B cell (primary cell): ENCODE measurements around the gene CAMK2D. TPM values are rescaled to one million over a fixed set of nuclear protein-coding genes. Genes with fewer than 3 reads are reported as not detected.

Experiments
- ATAC-seq: fragments of 200-7000 bp; cut with Tn5 transposase; one replicate; pipeline ENCODE4 v1.10.0; 2021; ENCODE audit warnings: low read depth, mild to moderate bottlenecking, moderate number of reproducible peaks, moderate library complexity
- CTCF ChIA-PET: fragments of 350-600 bp; sonication (Branson Sonifier 250); formaldehyde crosslinking; loops from one replicate; lab custom pipeline; 2021; ENCODE audit warnings: antibody characterized with exemption, inconsistent platforms; lab: Charles Lee
- POLR2A ChIA-PET: fragments of 350-600 bp; sonication (Branson Sonifier 250); formaldehyde crosslinking; loops from one replicate; lab custom pipeline; 2021; ENCODE audit warnings: antibody characterized with exemption; lab: Charles Lee
- DNase-seq: peaks from one replicate; pipeline ENCODE4 v3.0.0; 2013
- H2AFZ ChIP-seq: 2 replicates; pipeline ENCODE4 v1.6.1; 2012; ENCODE audit warnings: mild to moderate bottlenecking, low read depth, low read length; ENCODE audit not compliant: insufficient read depth, poor library complexity, severe bottlenecking
- H3K27ac ChIP-seq, 2 donors: 1 replicate in 1 of 2; 2 replicates in 1 of 2; pipeline ENCODE4 v1.5.1; 2012 to 2013; ENCODE audit warnings: low read length in 2 of 2, mild to moderate bottlenecking in 2 of 2, moderate library complexity in 1 of 2
- H3K27me3 ChIP-seq, 4 experiments: fragments of 200-600 bp in 1 of 4; sonication (generic) in 1 of 4; replicated peaks in 1 of 4; 1 replicate in 2 of 4; 2 replicates in 2 of 4; pipeline versions ENCODE4 v1.6.1 to v1.7.0; 2013 to 2016; ENCODE audit warnings: low read length in 3 of 4, mild to moderate bottlenecking in 2 of 4, mixed read lengths in 1 of 4, moderate library complexity in 1 of 4; ENCODE audit not compliant: insufficient read depth in 4 of 4, control insufficient read depth in 3 of 4; ENCODE audit errors: control extremely low read depth in 1 of 4
- H3K36me3 ChIP-seq, 2 experiments: replicated peaks in 1 of 2; 1 replicate in 1 of 2; 2 replicates in 1 of 2; pipeline versions ENCODE4 v1.6.1 to v1.7.1; 2013; ENCODE audit warnings: low read length in 1 of 2; ENCODE audit not compliant: insufficient read depth in 2 of 2, control insufficient read depth in 1 of 2; ENCODE audit errors: control extremely low read depth in 1 of 2, extremely low read depth in 1 of 2
- H3K4me1 ChIP-seq, 2 donors: fragments of 200-600 bp in 1 of 2; sonication (generic) in 1 of 2; 1 replicate in 1 of 2; 2 replicates in 1 of 2; pipeline versions ENCODE4 v1.5.1 to v1.6.1; 2013 to 2017; ENCODE audit warnings: low read length in 2 of 2; ENCODE audit not compliant: control insufficient read depth in 2 of 2, insufficient read depth in 2 of 2
- H3K4me2 ChIP-seq: replicated peaks from 2 replicates; pipeline ENCODE3; 2012; ENCODE audit warnings: mild to moderate bottlenecking, low read depth, low read length; ENCODE audit not compliant: poor library complexity, severe bottlenecking
- H3K4me3 ChIP-seq, 5 experiments: fragments of 200-600 bp in 1 of 5; sonication (generic) in 1 of 5; 1 replicate in 3 of 5; 2 replicates in 2 of 5; pipeline versions ENCODE4 v1.5.1 to v1.7.0; 2011 to 2016; ENCODE audit warnings: low read length in 4 of 5, mild to moderate bottlenecking in 4 of 5, low read depth in 2 of 5, control low read depth in 1 of 5, moderate library complexity in 1 of 5; ENCODE audit not compliant: insufficient read depth in 1 of 5; ENCODE audit errors: control extremely low read depth in 1 of 5, extremely low read depth in 1 of 5
- H3K79me2 ChIP-seq: fragments of 200-600 bp; sonication (generic); one replicate; pipeline ENCODE4 v1.6.0; 2016; ENCODE audit warnings: low read length; ENCODE audit not compliant: control insufficient read depth, insufficient read depth
- H3K9ac ChIP-seq: fragments of 200-600 bp; sonication (generic); 2 replicates; pipeline ENCODE4 v1.6.1; 2017; ENCODE audit warnings: mild to moderate bottlenecking, low read length, moderate library complexity
- H3K9me3 ChIP-seq, 3 donors: one replicate each; pipeline versions ENCODE4 v1.6.1 to v1.7.1; 2013; ENCODE audit warnings: low read length in 2 of 3; ENCODE audit not compliant: control insufficient read depth in 2 of 3, insufficient read depth in 1 of 3; ENCODE audit errors: control extremely low read depth in 1 of 3
- H4K20me1 ChIP-seq: 2 replicates; pipeline ENCODE4 v1.6.0; 2012; ENCODE audit warnings: mild to moderate bottlenecking, low read length; ENCODE audit not compliant: insufficient read depth, control insufficient read depth, poor library complexity, severe bottlenecking
- H3K27ac Mint-ChIP-seq: one replicate; pipeline ENCODE4 v1.8.0; 2021; ENCODE audit warnings: mixed read lengths
- H3K27me3 Mint-ChIP-seq: one replicate; pipeline ENCODE4 v1.8.0; 2021; ENCODE audit warnings: mixed read lengths
- H3K4me1 Mint-ChIP-seq: one replicate; pipeline ENCODE4 v1.8.0; 2021; ENCODE audit warnings: mixed read lengths
- H3K4me3 Mint-ChIP-seq: one replicate; pipeline ENCODE4 v1.8.0; 2021; ENCODE audit warnings: mixed read lengths
- H3K9me3 Mint-ChIP-seq: one replicate; pipeline ENCODE4 v1.8.0; 2022; ENCODE audit warnings: mixed read lengths; ENCODE audit not compliant: insufficient read depth
- CTCF ChIP-seq: fragments of 200-600 bp; IDR thresholded peaks from one replicate; pipeline ENCODE4 v1.8.0; 2022; ENCODE audit warnings: antibody characterized with exemption, mild to moderate bottlenecking
- EZH2 ChIP-seq: IDR thresholded peaks from 2 replicates; pipeline ENCODE4 v1.6.1; 2012; ENCODE audit warnings: borderline replicate concordance, low read depth, mild to moderate bottlenecking, moderate library complexity, low read length; ENCODE audit not compliant: insufficient read depth, poor library complexity, severe bottlenecking
- WGBS: methylation state at CpG from one replicate; pipeline ENCODE4 v1.1.5; 2013; ENCODE audit warnings: missing lambda C conversion rate; ENCODE audit not compliant: insufficient coverage; 5-methylcytosine and 5-hydroxymethylcytosine counted together
- intact Hi-C: fragments of 100-400 bp; cut with micrococcal nuclease; formaldehyde crosslinking; loops from one replicate; pipeline ENCODE4 v1.10.0; 2022
- polyA plus RNA-seq: library from polyadenylated mRNA; depleted of rRNA; stranded (reverse); fragments of >200 nt; gene quantifications from 2 replicates; pipeline ENCODE4 v1.2.3, GENCODE V29; 2012
- total RNA-seq, 2 donors: library from RNA; stranded (reverse); fragments of 120-200 nt in 1 of 2; gene quantifications; 1 replicate in 1 of 2; 2 replicates in 1 of 2; pipeline versions ENCODE4 v1.2.3 to v1.2.4, GENCODE V29; 2013 to 2022

The CAMK2D gene
- total and polyA plus RNA-seq, 2 donors (not counting 1 experiment from before 2014, with no cell fraction given) = 26.3 to 57.0 TPM

GRCh38 chr4:113547487-113548042, 214.0 kb downstream of the CAMK2D start:
- peaks cover 0 to 2% (median 0%) of the 10 kb centered on the region in 3 donors for H3K9me3 ChIP-seq
- WGBS = 0% methylated on average over 3 of the region's 5 CpGs
- peak overlapping the region; percentile 13 to 52 for H3K27ac ChIP-seq

More at GRCh38 chr4:113547487-113548042, 214.0 kb downstream of the CAMK2D start:
- ChIA-PET CTCF (interaction anchor here (0.6 to 2.8 kb wide), 61 partner anchors 9 to 837 kb away, joined by 3 to 35 read pairs (median 4); no protein-coding TSS in a partner anchor), POLR2A (interaction anchor here (1.0 to 1.5 kb wide), 3 partner anchors 17 to 214 kb away, joined by 4 to 11 read pairs (median 9); partner anchors contain the start of gene CAMK2D)
- no peaks in the 10 kb centered on the region for H3K9me3 Mint-ChIP-seq
- Histone ChIP-seq H3K27me3 (no peaks in the 10 kb centered on the region), H3K4me1 (peaks cover 14 to 15% of the 10 kb centered on the region in 2 donors), H3K79me2 (peaks cover 35% of the 10 kb centered on the region), H3K4me3 (no peak overlapping the region), H3K4me2 (peak overlapping the region; percentile 37), H4K20me1 (no peaks in the 10 kb centered on the region), H2AFZ (peak overlapping the region; percentile 4), H3K9ac (no peak overlapping the region), H3K36me3 (peaks cover 2 to 20% of the 10 kb centered on the region in 2 experiments)
- TF ChIP-seq CTCF (peak; percentile 98), EZH2 (no peak)
- H3K4me1 Mint-ChIP-seq = peaks cover 22% of the 10 kb centered on the region
- intact Hi-C loops = loop anchor here (1.0 to 5.0 kb wide), 8 partner anchors 17 to 1055 kb away; no protein-coding TSS in a partner anchor
- H3K27me3 Mint-ChIP-seq = no peaks in the 10 kb centered on the region
- ATAC-seq = peak; percentile 100
- H3K27ac Mint-ChIP-seq = peak overlapping the region; percentile 78
- DNase-seq = peak; percentile 92
- H3K4me3 Mint-ChIP-seq = no peak overlapping the region
